Breast epithelium (tissue), 3 donors: Measurements from ENCODE around the gene ABCA1.

Experiments used
- POLR2AphosphoS5 ChIP-seq, 3 donors: sonication (generic); formaldehyde crosslinking; IDR thresholded peaks; one replicate each; pipeline ENCODE4 v1.6.1; 2017; ENCODE audit warnings: antibody characterized with exemption in 3 of 3
- TF ChIP-seq, protein P1 (sequence below), 3 donors: fragments of 450-650 bp; IDR thresholded peaks; one replicate each; pipeline ENCODE4 v1.5.1; 2016 to 2017; ENCODE audit warnings: antibody characterized with exemption in 3 of 3, mild to moderate bottlenecking in 3 of 3, moderate library complexity in 3 of 3

DNA sequence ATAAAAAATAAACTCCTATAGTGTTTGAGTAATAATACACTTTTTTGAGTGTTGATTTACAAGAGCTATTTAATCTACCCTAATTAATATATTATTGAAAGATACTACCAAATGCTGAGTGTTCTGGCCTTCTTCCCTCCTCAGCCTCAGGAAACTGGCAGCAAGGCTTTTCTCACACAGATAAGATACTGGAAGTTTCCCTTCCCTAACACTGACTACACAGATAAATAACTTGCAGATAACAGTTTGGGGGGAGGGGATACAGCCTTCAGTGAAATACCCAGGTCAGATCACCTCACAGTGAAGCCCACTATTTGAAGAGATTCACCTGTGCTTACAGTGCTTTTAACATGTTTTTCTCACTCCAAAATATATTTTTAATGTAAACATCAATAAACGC lies 182.1 kb downstream of the ABCA1 start:
- no peak for TF ChIP-seq POLR2AphosphoS5 (IDR thresholded peaks at IDR 0.05)
- TF ChIP-seq, protein P1, sequence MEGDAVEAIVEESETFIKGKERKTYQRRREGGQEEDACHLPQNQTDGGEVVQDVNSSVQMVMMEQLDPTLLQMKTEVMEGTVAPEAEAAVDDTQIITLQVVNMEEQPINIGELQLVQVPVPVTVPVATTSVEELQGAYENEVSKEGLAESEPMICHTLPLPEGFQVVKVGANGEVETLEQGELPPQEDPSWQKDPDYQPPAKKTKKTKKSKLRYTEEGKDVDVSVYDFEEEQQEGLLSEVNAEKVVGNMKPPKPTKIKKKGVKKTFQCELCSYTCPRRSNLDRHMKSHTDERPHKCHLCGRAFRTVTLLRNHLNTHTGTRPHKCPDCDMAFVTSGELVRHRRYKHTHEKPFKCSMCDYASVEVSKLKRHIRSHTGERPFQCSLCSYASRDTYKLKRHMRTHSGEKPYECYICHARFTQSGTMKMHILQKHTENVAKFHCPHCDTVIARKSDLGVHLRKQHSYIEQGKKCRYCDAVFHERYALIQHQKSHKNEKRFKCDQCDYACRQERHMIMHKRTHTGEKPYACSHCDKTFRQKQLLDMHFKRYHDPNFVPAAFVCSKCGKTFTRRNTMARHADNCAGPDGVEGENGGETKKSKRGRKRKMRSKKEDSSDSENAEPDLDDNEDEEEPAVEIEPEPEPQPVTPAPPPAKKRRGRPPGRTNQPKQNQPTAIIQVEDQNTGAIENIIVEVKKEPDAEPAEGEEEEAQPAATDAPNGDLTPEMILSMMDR (IDR thresholded peaks at IDR 0.05), result no peak
